Hepatocyte (in vitro differentiated cells): Measurements from ENCODE around the gene RNMT.

Experiments
- CTCF ChIP-seq: fragments of 200-600 bp; sonication (generic); IDR thresholded peaks from 2 replicates; pipeline ENCODE4 v1.5.1; 2016; ENCODE audit warnings: antibody characterized with exemption, mild to moderate bottlenecking; ENCODE audit not compliant: poor library complexity
- EZH2 ChIP-seq: fragments of 200-600 bp; sonication (generic); IDR thresholded peaks from 2 replicates; pipeline ENCODE4 v1.6.1; 2016; ENCODE audit warnings: antibody characterized with exemption, mild to moderate bottlenecking, borderline replicate concordance

DNA sequence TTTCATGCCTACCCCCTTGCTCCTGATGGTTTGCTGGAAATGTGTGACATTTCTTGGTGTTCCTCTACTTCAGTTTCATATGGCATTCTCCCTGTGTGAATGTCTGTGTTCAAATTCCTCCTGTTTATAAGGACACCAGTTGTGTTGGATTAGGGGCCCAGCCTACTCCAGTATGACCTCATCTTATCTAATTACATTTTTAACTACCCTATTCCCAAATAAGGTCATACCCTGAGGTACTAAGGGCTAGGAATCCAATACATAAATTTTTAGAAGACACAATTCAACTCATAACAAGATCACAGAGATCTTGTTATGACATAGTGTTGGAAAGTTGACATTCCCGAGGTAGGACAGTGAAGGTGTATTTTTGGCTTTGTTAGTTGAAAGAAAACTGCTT, 5.6 kb upstream of the RNMT start:
- no peak for TF ChIP-seq CTCF
- TF ChIP-seq EZH2, result no peak
